Measurements from ENCODE around the gene OCRL.

Gene OCRL

GRCh38 chrX:129512409-129512808 lies 27.6 kb upstream of the OCRL start:
- Histone ChIP-seq H3K27me3 (ENCODE audit: insufficient read depth, poor library complexity, severe bottlenecking) (peaks cover 4% of the 10 kb centered on the region), H3K27ac (replicated peaks) (no peak overlapping the region), H3K4me3 (replicated peaks; ENCODE audit: insufficient read depth, low read length) (no peak overlapping the region)
- no peak for DNase-seq (ENCODE audit: low read depth in 1 of 2, low spot score in 1 of 2)
- TF ChIP-seq POLR2AphosphoS5 (IDR thresholded peaks at IDR 0.05; ENCODE audit: low read depth) (no peak), SPI1 (IDR thresholded peaks at IDR 0.05; ENCODE audit: borderline replicate concordance, low read depth) (no peak), GABPA (IDR thresholded peaks at IDR 0.05; ENCODE audit: low read depth) (no peak), CTCF (IDR thresholded peaks at IDR 0.05; ENCODE audit: insufficient read depth, low read length) (no peak), REST (IDR thresholded peaks at IDR 0.05; ENCODE audit: insufficient replicate concordance, low read depth) (no peak)

DNA sequence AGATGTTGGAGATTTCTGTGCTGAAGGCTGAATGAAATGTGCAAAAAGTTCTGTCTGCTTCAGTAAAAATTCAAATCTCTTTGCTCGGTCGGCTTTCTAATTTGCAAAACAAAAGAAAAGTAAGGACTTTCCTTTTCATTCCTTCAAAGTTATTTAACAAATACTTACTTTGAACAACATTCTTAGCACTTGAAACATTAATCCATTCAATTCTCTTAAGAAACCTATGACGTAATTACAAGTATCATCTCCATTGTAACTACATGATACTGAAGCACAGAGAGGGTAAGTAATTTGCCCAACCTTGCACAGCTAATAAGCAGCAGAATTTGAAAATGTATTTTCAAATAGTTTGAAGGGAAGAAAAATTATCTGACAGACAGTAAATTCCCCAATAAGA lies 23.7 kb upstream of the OCRL start:
- Histone ChIP-seq H3K27me3 (ENCODE audit: insufficient read depth, poor library complexity, severe bottlenecking) (peaks cover 4% of the 10 kb centered on the region), H3K27ac (replicated peaks) (no peak overlapping the region), H3K4me3 (replicated peaks; ENCODE audit: insufficient read depth, low read length) (no peak overlapping the region)
- DNase-seq (ENCODE audit: low read depth in 1 of 2, low spot score in 1 of 2): no peak
- TF ChIP-seq POLR2AphosphoS5 (IDR thresholded peaks at IDR 0.05; ENCODE audit: low read depth) (no peak), REST (IDR thresholded peaks at IDR 0.05; ENCODE audit: insufficient replicate concordance, low read depth) (no peak), CTCF (IDR thresholded peaks at IDR 0.05; ENCODE audit: insufficient read depth, low read length) (no peak), SPI1 (IDR thresholded peaks at IDR 0.05; ENCODE audit: borderline replicate concordance, low read depth) (no peak), GABPA (IDR thresholded peaks at IDR 0.05; ENCODE audit: low read depth) (no peak)

DNA sequence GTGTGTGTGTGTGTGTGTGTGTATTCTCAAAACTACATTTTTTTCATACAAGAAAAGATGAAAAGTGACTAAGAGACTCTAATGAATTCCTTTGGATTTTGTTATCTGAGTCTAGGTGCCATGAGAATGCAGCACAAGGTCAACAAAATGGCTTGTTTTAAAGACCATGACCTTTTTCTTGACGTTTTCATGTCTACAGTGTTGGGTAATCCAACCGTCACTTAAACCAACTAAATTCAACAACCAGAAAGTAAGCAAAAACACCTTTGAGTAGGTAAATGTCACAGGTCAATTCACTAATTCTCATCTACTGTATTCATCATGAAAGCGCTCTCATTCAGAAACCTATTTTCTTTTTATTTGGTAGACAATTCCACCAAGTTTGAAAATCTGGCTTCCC lies 19.9 kb upstream of the OCRL start:
- no peak overlapping the region for H3K4me3 ChIP-seq (replicated peaks; ENCODE audit: insufficient read depth, low read length)
- TF ChIP-seq CTCF (IDR thresholded peaks at IDR 0.05; ENCODE audit: insufficient read depth, low read length) (no peak), REST (IDR thresholded peaks at IDR 0.05; ENCODE audit: insufficient replicate concordance, low read depth) (no peak), GABPA (IDR thresholded peaks at IDR 0.05; ENCODE audit: low read depth) (no peak), SPI1 (IDR thresholded peaks at IDR 0.05; ENCODE audit: borderline replicate concordance, low read depth) (no peak), POLR2AphosphoS5 (IDR thresholded peaks at IDR 0.05; ENCODE audit: low read depth) (no peak)
- no peak overlapping the region for H3K27ac ChIP-seq (replicated peaks)
- DNase-seq (ENCODE audit: low read depth in 1 of 2, low spot score in 1 of 2): no peak
- peaks cover 5% of the 10 kb centered on the region for H3K27me3 ChIP-seq (ENCODE audit: insufficient read depth, poor library complexity, severe bottlenecking)

Measured in HL-60 (cell line).